Trophoblast cell (in vitro differentiated cells and primary cell): Measurements from ENCODE around the gene ENAH.
A peak's percentile ranks its signal among the peaks of the same experiment; 100 is the strongest.

Experiments
- DNase-seq, 2 donors: peaks; one replicate each; pipeline ENCODE4 v3.0.0-alpha.2; 2016
- H2AFZ ChIP-seq: 2 replicates; pipeline ENCODE4 v1.6.1; 2013; ENCODE audit warnings: low read length, moderate library complexity, mild to moderate bottlenecking; ENCODE audit not compliant: insufficient read depth, poor library complexity
- H2AK5ac ChIP-seq: 2 replicates; pipeline ENCODE4 v1.6.1; 2013; ENCODE audit warnings: mild to moderate bottlenecking, low read length
- H2BK120ac ChIP-seq: 2 replicates; pipeline ENCODE4 v1.6.1; 2013; ENCODE audit warnings: low read length, mild to moderate bottlenecking, moderate library complexity; ENCODE audit not compliant: insufficient read depth, poor library complexity
- H2BK12ac ChIP-seq: 2 replicates; pipeline ENCODE4 v1.6.1; 2013; ENCODE audit warnings: mild to moderate bottlenecking, low read length, moderate library complexity
- H2BK5ac ChIP-seq: 2 replicates; pipeline ENCODE4 v1.6.1; 2013; ENCODE audit warnings: low read length, low read depth, moderate library complexity, mild to moderate bottlenecking; ENCODE audit not compliant: poor library complexity
- H3K14ac ChIP-seq: 2 replicates; pipeline ENCODE4 v1.6.1; 2013; ENCODE audit warnings: mild to moderate bottlenecking, low read length
- H3K18ac ChIP-seq: 2 replicates; pipeline ENCODE4 v1.6.1; 2013; ENCODE audit warnings: mild to moderate bottlenecking, low read length
- H3K23ac ChIP-seq: 2 replicates; pipeline ENCODE4 v1.6.1; 2013; ENCODE audit warnings: low read length
- H3K27ac ChIP-seq: 2 replicates; pipeline ENCODE4 v1.5.1; 2013; ENCODE audit warnings: low read depth, mild to moderate bottlenecking, inconsistent platforms, low read length, moderate library complexity
- H3K27me3 ChIP-seq: 2 replicates; pipeline ENCODE4 v1.6.1; 2013; ENCODE audit warnings: inconsistent platforms, mild to moderate bottlenecking, low read length, moderate library complexity; ENCODE audit not compliant: insufficient read depth
- H3K36me3 ChIP-seq, 2 experiments: 1 replicate in 1 of 2; 2 replicates in 1 of 2; pipeline ENCODE4 v1.6.1; 2013; ENCODE audit warnings: low read length in 2 of 2, mild to moderate bottlenecking in 2 of 2, moderate library complexity in 1 of 2; ENCODE audit not compliant: insufficient read depth in 2 of 2, control insufficient read depth in 1 of 2
- H3K4ac ChIP-seq: 2 replicates; pipeline ENCODE4 v1.6.1; 2013; ENCODE audit warnings: low read depth, mild to moderate bottlenecking, low read length, moderate library complexity
- H3K4me1 ChIP-seq, 2 experiments: 1 replicate in 1 of 2; 2 replicates in 1 of 2; pipeline ENCODE4 v1.6.1; 2013; ENCODE audit warnings: low read length in 2 of 2, mild to moderate bottlenecking in 2 of 2, moderate library complexity in 1 of 2; ENCODE audit not compliant: insufficient read depth in 2 of 2, control insufficient read depth in 1 of 2
- H3K4me2 ChIP-seq: 2 replicates; pipeline ENCODE4 v1.6.1; 2013; ENCODE audit warnings: inconsistent platforms, mild to moderate bottlenecking, low read length, moderate library complexity
- H3K4me3 ChIP-seq: 2 replicates; pipeline ENCODE4 v1.5.1; 2013; ENCODE audit warnings: mild to moderate bottlenecking, low read depth, low read length, inconsistent platforms
- H3K79me1 ChIP-seq: one replicate; pipeline ENCODE4 v1.6.1; 2013; ENCODE audit warnings: low read length
- H3K79me2 ChIP-seq: 2 replicates; pipeline ENCODE4 v1.6.1; 2013; ENCODE audit warnings: low read length, mild to moderate bottlenecking; ENCODE audit not compliant: control insufficient read depth, insufficient read depth, poor library complexity
- H3K9ac ChIP-seq: 2 replicates; pipeline ENCODE4 v1.6.1; 2013; ENCODE audit warnings: mild to moderate bottlenecking, low read length
- H3K9me3 ChIP-seq: 2 replicates; pipeline ENCODE4 v1.6.1; 2013; ENCODE audit warnings: low read depth, mild to moderate bottlenecking, control low read depth, inconsistent platforms, low read length; ENCODE audit not compliant: insufficient read depth
- H4K12ac ChIP-seq: 2 replicates; pipeline ENCODE4 v1.6.1; 2013; ENCODE audit warnings: low read depth, mild to moderate bottlenecking, low read length, moderate library complexity
- H4K8ac ChIP-seq: 2 replicates; pipeline ENCODE4 v1.6.1; 2013; ENCODE audit warnings: low read depth, mild to moderate bottlenecking, low read length, moderate library complexity
- H4K91ac ChIP-seq: one replicate; pipeline ENCODE4 v1.6.1; 2013; ENCODE audit warnings: low read depth, mild to moderate bottlenecking, low read length, moderate library complexity
- WGBS: extraction: QIAGEN DNeasy Blood & Tissue Kit; methylation state at CpG from one replicate; pipeline ENCODE4 v1.1.7; 2013; ENCODE audit warnings: missing lambda C conversion rate; ENCODE audit not compliant: insufficient read length, insufficient coverage; ENCODE audit errors: extremely low coverage; 5-methylcytosine and 5-hydroxymethylcytosine counted together

ENAH gene

GRCh38 chr1:225655509-225656258 lies 2.8 kb upstream of the ENAH start:
- no peaks in the 10 kb centered on the region for H3K36me3 ChIP-seq
- no peak overlapping the region for H3K14ac ChIP-seq
- no peak overlapping the region for H2AK5ac ChIP-seq
- H4K91ac ChIP-seq = no peak overlapping the region
- no peak overlapping the region for H3K23ac ChIP-seq
- H3K27ac ChIP-seq = peak overlapping the region; percentile 50
- H3K79me2 ChIP-seq = peaks cover 17% of the 10 kb centered on the region
- H3K9me3 ChIP-seq = no peaks in the 10 kb centered on the region
- peak overlapping the region; percentile 60 for H2BK120ac ChIP-seq
- peaks cover 25% of the 10 kb centered on the region for H3K79me1 ChIP-seq
- no peak overlapping the region for H2BK5ac ChIP-seq
- no peak overlapping the region for H2BK12ac ChIP-seq
- no peaks in the 10 kb centered on the region for H3K27me3 ChIP-seq
- H3K9ac ChIP-seq = no peak overlapping the region
- WGBS = no CpG with 5 or more reads among the region's 4 CpGs
- H4K12ac ChIP-seq = no peak overlapping the region
- H3K18ac ChIP-seq = no peak overlapping the region
- H2AFZ ChIP-seq = no peak overlapping the region
- no peak overlapping the region for H4K8ac ChIP-seq
- peaks cover 5 to 6% of the 10 kb centered on the region in 2 experiments for H3K4me1 ChIP-seq
- no peak overlapping the region for H3K4me3 ChIP-seq
- H3K4me2 ChIP-seq = no peak overlapping the region
- peak; percentile 37 to 64 for DNase-seq
- H3K4ac ChIP-seq = no peak overlapping the region

- WGBS = no CpG with 5 or more reads among the region's 15 CpGs
- Histone ChIP-seq H3K79me1 (peaks cover 25% of the 10 kb centered on the region), H4K8ac (no peak overlapping the region), H2BK5ac (no peak overlapping the region), H2AK5ac (no peak overlapping the region), H2BK12ac (peak overlapping the region; percentile 66), H4K12ac (no peak overlapping the region), H3K4me2 (peak overlapping the region; percentile 25), H4K91ac (no peak overlapping the region), H3K36me3 (no peaks in the 10 kb centered on the region), H3K79me2 (peaks cover 17% of the 10 kb centered on the region), H3K4me1 (peaks cover 5 to 6% of the 10 kb centered on the region in 2 experiments), H2BK120ac (no peak overlapping the region), H3K4me3 (no peak overlapping the region), H2AFZ (no peak overlapping the region), H3K4ac (no peak overlapping the region), H3K23ac (no peak overlapping the region), H3K14ac (peak overlapping the region; percentile 66), H3K18ac (no peak overlapping the region), H3K27ac (peak overlapping the region; percentile 60), H3K27me3 (no peaks in the 10 kb centered on the region), H3K9ac (no peak overlapping the region), H3K9me3 (no peaks in the 10 kb centered on the region)
- DNase-seq = no peak
These were observed 2.0 kb upstream of the ENAH start for GRCh38 chr1:225654688-225655508.

- Histone ChIP-seq H2BK120ac (no peak overlapping the region), H3K23ac (no peak overlapping the region), H3K14ac (peak overlapping the region; percentile 66), H2AFZ (no peak overlapping the region), H3K4me2 (no peak overlapping the region), H3K79me2 (peaks cover 17% of the 10 kb centered on the region), H2AK5ac (no peak overlapping the region), H2BK5ac (no peak overlapping the region), H3K79me1 (peaks cover 25% of the 10 kb centered on the region), H4K12ac (no peak overlapping the region), H2BK12ac (no peak overlapping the region), H3K18ac (no peak overlapping the region), H3K27ac (no peak overlapping the region), H4K8ac (no peak overlapping the region), H4K91ac (no peak overlapping the region), H3K27me3 (no peaks in the 10 kb centered on the region), H3K4me1 (peaks cover 5 to 6% of the 10 kb centered on the region in 2 experiments), H3K9ac (no peak overlapping the region), H3K9me3 (no peaks in the 10 kb centered on the region), H3K4ac (no peak overlapping the region), H3K36me3 (no peaks in the 10 kb centered on the region), H3K4me3 (no peak overlapping the region)
- WGBS = no CpG with 5 or more reads among the region's 4 CpGs
- no peak for DNase-seq
These were observed 1.3 kb upstream of the ENAH start for GRCh38 chr1:225654277-225654597.

- Histone ChIP-seq H2BK12ac (peak overlapping the region; percentile 97), H3K4me3 (peak overlapping the region; percentile 87), H3K36me3 (no peaks in the 10 kb centered on the region), H3K9ac (peak overlapping the region; percentile 96), H3K4me1 (peaks cover 5 to 6% of the 10 kb centered on the region in 2 experiments), H2BK5ac (peak overlapping the region; percentile 90), H4K8ac (peak overlapping the region; percentile 89), H4K91ac (peak overlapping the region; percentile 100), H3K27me3 (no peaks in the 10 kb centered on the region), H2AK5ac (peak overlapping the region; percentile 67), H3K18ac (peak overlapping the region; percentile 93), H3K4me2 (peak overlapping the region; percentile 81), H3K79me2 (peaks cover 17% of the 10 kb centered on the region), H2AFZ (peak overlapping the region; percentile 77), H3K23ac (no peak overlapping the region), H3K9me3 (no peaks in the 10 kb centered on the region), H3K27ac (peak overlapping the region; percentile 96), H4K12ac (peak overlapping the region; percentile 81), H3K4ac (peak overlapping the region; percentile 71), H2BK120ac (peak overlapping the region; percentile 89), H3K79me1 (peaks cover 25% of the 10 kb centered on the region), H3K14ac (peak overlapping the region; percentile 96)
- DNase-seq = peak; percentile 32 to 59
- no CpG with 5 or more reads among the region's 70 CpGs for WGBS
These were observed 747 bp upstream of the ENAH start for GRCh38 chr1:225653463-225654276.
